Cardiac fibroblast (primary cell): ENCODE measurements around the gene KHDC4.
A peak's percentile ranks its signal among the peaks of the same experiment; 100 is the strongest.

Experiments used
- DNase-seq, 2 donors: peaks; one replicate each; pipeline versions ENCODE4 v3.0.0 to v3.0.0-alpha.2; 2010; ENCODE audit warnings: low read depth in 2 of 2
- H3K4me3 ChIP-seq, 2 donors: replicated peaks in 1 of 2; 1 replicate in 1 of 2; 2 replicates in 1 of 2; pipeline ENCODE4 v1.5.1; 2011; ENCODE audit warnings: low read depth in 2 of 2, low read length in 2 of 2, mild to moderate bottlenecking in 2 of 2, moderate library complexity in 1 of 2
- TF ChIP-seq, protein P1 (sequence below): IDR thresholded peaks from one replicate; pipeline ENCODE4 v1.5.1; 2011; ENCODE audit warnings: low read depth, mild to moderate bottlenecking, low read length, inconsistent platforms

KHDC4 gene

DNA sequence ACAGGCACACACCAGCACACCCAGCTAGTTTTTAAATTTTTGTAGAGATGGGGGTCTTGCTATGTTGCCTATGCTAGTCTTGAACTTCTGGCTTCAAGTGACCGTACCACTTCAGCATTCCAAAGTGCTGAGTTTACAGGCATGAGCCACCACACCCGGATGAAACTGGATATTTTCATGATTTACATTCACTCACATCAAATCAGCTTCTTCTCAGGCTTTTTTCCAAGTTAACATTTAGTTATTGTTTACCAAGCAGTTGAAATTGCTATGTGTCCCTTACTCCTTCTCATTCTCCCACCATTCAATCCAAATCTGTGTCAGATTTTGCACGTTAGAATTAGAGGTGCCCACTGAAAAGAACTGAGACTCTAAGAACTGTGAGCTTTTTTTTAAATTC, 41.4 kb downstream of the KHDC4 start:
- TF ChIP-seq, protein P1, sequence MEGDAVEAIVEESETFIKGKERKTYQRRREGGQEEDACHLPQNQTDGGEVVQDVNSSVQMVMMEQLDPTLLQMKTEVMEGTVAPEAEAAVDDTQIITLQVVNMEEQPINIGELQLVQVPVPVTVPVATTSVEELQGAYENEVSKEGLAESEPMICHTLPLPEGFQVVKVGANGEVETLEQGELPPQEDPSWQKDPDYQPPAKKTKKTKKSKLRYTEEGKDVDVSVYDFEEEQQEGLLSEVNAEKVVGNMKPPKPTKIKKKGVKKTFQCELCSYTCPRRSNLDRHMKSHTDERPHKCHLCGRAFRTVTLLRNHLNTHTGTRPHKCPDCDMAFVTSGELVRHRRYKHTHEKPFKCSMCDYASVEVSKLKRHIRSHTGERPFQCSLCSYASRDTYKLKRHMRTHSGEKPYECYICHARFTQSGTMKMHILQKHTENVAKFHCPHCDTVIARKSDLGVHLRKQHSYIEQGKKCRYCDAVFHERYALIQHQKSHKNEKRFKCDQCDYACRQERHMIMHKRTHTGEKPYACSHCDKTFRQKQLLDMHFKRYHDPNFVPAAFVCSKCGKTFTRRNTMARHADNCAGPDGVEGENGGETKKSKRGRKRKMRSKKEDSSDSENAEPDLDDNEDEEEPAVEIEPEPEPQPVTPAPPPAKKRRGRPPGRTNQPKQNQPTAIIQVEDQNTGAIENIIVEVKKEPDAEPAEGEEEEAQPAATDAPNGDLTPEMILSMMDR, result no peak
- no peak overlapping the region for H3K4me3 ChIP-seq
- DNase-seq, result peak; percentile 82 to 89

GRCh38 chr1:155890251-155890650, 44.0 kb downstream of the KHDC4 start:
- TF ChIP-seq, protein P1, result no peak
- DNase-seq, result peak in 1 of 2 donors; percentile 8

DNA sequence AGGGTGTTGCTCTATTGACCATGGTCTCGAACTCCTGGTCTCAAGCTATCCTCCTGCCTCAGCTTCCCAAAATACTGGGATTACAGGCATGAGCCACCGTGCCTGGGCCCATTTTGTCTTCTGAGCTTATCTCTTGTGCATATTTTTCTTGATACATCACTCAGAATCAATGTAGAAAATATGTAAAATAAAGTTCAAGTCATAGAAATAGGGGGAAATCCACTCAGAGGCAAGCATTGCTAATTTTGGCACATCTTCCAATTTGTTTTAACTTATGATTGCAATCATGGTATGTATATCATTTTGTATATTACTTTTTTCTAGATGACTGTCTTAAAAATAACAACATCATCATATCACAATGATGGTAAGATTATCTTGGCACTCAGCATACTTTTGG, 44.6 kb downstream of the KHDC4 start:
- TF ChIP-seq, protein P1, result no peak
- no peak overlapping the region for H3K4me3 ChIP-seq
- peak; percentile 41 to 71 for DNase-seq

More at GRCh38 chr1:155890251-155890650, 44.0 kb downstream of the KHDC4 start:
- H3K4me3 ChIP-seq, result no peak overlapping the region

GRCh38 chr1:155888481-155888880, 45.7 kb downstream of the KHDC4 start:
- no peak overlapping the region for H3K4me3 ChIP-seq
- TF ChIP-seq, protein P1, result no peak
- DNase-seq, result peak in 1 of 2 donors; percentile 18

DNA sequence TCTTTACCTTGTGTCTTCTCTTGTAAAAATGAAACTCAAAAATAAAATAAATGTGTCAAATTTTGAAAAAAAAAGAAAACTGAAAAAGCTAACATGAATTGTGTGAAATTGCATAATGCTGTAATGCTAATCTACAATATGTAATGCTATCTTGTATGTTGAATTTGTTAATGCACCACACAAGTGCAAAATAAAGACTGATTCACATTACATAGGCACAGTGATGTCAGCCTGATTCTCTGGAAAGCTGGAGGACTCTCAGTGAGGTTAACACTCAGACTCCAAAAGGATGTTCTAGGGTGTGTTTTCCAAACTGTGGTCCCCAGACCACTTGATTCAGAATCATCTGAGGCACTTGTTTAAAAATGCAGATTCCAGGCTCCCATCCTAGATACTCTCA, 49.2 kb downstream of the KHDC4 start:
- TF ChIP-seq, protein P1, result no peak
- DNase-seq, result peak in 1 of 2 donors; percentile 14
- H3K4me3 ChIP-seq, result no peak overlapping the region

GRCh38 chr1:155884031-155884960, 49.9 kb downstream of the KHDC4 start:
- DNase-seq, result no peak
- no peak overlapping the region for H3K4me3 ChIP-seq

More at GRCh38 chr1:155884031-155884960, 49.9 kb downstream of the KHDC4 start:
- TF ChIP-seq, protein P1, result no peak
